Duodenal mucosa (tissue), 2 donors: ENCODE measurements around the gene MPST.

Source experiments
- H3K27ac ChIP-seq: one replicate; pipeline ENCODE4 v1.7.0; 2013; ENCODE audit warnings: low read depth, low read length
- H3K27me3 ChIP-seq, 2 donors: one replicate each; pipeline ENCODE4 v1.7.0; 2013; ENCODE audit warnings: low read length in 2 of 2, control low read depth in 1 of 2; ENCODE audit not compliant: insufficient read depth in 2 of 2, control insufficient read depth in 1 of 2
- H3K36me3 ChIP-seq, 2 donors: one replicate each; pipeline ENCODE4 v1.7.0; 2013; ENCODE audit warnings: low read length in 2 of 2, control low read depth in 1 of 2; ENCODE audit not compliant: insufficient read depth in 2 of 2, control insufficient read depth in 1 of 2
- H3K4me1 ChIP-seq, 2 donors: one replicate each; pipeline ENCODE4 v1.7.0; 2013; ENCODE audit warnings: low read length in 2 of 2, control low read depth in 1 of 2; ENCODE audit not compliant: insufficient read depth in 2 of 2, control insufficient read depth in 1 of 2
- H3K4me3 ChIP-seq, 2 donors: one replicate each; pipeline ENCODE4 v1.7.0; 2013; ENCODE audit warnings: low read length in 2 of 2, low read depth in 1 of 2
- H3K9ac ChIP-seq, 2 donors: one replicate each; pipeline ENCODE4 v1.7.0; 2013; ENCODE audit warnings: low read length in 2 of 2, low read depth in 1 of 2
- H3K9me3 ChIP-seq, 2 donors: one replicate each; pipeline ENCODE4 v1.7.0; 2013; ENCODE audit warnings: low read length in 2 of 2, control low read depth in 1 of 2; ENCODE audit not compliant: control insufficient read depth in 1 of 2

MPST gene

DNA sequence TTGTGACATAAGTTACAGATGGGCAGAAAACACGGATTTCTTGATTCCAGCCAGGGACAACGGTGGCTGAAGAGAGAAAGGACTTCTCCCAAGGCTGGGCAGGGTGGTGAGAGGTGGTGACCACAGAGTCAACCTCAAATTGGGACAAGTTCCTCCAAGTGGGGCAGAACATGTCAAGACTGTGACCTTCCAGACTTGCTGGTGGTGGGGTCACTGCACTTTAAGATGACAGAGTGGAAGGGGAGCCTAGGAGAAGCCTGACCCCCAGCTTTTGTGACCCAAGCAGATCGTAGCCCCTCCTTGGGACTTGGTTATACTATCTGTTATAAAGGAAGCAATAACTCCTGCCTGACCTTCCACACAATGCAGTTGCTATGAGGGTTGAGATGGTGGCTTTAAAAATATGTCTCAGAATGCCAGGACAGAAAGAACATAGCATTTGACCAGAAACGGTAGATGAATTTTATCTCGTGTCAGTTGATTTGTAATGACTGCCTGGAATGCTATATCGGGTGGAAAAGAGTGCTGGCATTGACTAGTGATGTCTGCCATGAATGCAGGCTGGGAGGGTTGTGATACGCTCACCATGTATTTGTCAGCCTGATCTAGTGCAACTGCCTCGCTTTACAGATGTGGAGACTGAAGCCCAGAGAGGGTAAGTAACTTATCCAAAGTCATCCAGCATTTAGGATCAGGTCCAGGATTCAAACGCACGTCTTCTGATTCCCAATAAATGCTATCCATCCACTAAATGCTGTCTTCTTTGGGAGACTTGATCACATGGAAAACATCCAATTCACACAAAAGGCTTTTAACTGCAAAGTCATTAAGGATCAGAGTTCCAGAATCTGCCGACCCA lies 18.6 kb upstream of the MPST start:
- no peaks in the 10 kb centered on the region for H3K27me3 ChIP-seq
- H3K4me3 ChIP-seq = no peak overlapping the region
- H3K4me1 ChIP-seq = peaks cover 0 to 5% of the 10 kb centered on the region in 2 donors
- H3K36me3 ChIP-seq = no peaks in the 10 kb centered on the region
- no peak overlapping the region for H3K9ac ChIP-seq
- H3K9me3 ChIP-seq = peaks cover 0 to 2% of the 10 kb centered on the region in 2 donors
- no peak overlapping the region for H3K27ac ChIP-seq

DNA sequence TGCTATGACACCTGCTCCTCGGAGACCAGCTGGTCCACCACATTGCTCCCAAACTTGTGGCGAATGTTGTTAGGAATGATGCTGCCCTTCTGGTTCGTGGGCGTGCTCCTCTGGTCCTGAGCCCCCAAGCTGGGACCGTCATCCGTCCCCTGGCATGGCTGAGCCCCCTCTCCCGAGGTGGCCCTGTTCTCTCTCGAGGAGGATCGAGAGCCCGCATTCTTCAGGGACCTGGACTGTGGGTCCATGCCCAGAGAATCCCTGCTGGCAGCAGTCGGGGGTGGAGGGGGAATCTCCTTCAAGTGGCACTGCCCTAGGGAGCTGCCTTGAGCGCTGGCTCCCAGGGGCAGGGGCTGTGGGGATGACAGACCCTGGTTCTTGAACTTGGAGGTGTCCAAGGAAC lies 17.7 kb upstream of the MPST start:
- Histone ChIP-seq H3K9ac (no peak overlapping the region), H3K27ac (no peak overlapping the region), H3K27me3 (no peaks in the 10 kb centered on the region), H3K9me3 (peaks cover 0 to 2% of the 10 kb centered on the region in 2 donors), H3K4me3 (no peak overlapping the region), H3K36me3 (no peaks in the 10 kb centered on the region), H3K4me1 (peaks cover 0 to 5% of the 10 kb centered on the region in 2 donors)

DNA sequence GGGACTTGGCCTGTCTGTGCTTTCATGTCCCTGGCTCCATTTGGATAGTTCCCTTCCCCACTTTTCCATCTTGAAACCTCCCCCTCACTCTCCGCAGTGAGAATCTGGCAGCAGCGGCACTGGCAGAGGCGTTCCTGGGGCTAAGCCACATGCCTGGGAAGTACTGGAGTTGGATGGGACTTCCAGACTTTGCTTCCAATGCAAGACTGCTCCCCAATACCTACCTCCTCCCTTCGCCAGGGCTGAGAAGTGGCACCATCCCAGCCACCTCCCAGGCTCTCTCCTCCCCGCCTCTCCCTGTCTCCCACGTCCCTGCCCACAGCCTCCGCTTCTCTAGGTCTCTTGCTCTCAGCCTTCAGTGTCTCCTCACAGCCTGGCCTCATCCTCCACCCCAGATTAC lies 16.9 kb upstream of the MPST start:
- Histone ChIP-seq H3K9me3 (peaks cover 0 to 2% of the 10 kb centered on the region in 2 donors), H3K9ac (no peak overlapping the region), H3K4me3 (no peak overlapping the region), H3K27ac (no peak overlapping the region), H3K4me1 (peaks cover 0 to 5% of the 10 kb centered on the region in 2 donors), H3K36me3 (no peaks in the 10 kb centered on the region), H3K27me3 (no peaks in the 10 kb centered on the region)

DNA sequence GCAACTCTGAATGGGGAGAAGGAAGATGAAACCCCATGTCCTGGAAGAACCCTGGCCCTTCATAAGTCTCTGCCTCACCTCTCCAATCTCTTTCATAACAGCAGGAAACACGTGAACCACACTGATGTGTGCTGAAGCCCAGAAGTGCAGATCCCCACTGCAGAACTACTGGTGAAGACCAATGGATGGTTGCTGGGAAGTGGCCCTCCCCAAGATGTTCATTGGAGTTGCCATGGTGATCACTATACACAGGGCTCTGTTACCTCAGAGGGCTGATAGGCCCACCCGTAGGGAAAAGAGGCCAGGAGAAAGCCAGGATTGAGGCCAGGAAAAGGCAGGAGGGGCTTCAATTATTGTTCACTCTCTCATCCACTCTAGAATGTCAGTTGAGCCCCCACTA lies 11.9 kb upstream of the MPST start:
- peaks cover 16 to 18% of the 10 kb centered on the region in 2 donors for H3K4me1 ChIP-seq
- peaks cover 0 to 4% of the 10 kb centered on the region in 2 donors for H3K36me3 ChIP-seq
- H3K27me3 ChIP-seq = no peaks in the 10 kb centered on the region
- no peak overlapping the region for H3K9ac ChIP-seq
- no peak overlapping the region for H3K4me3 ChIP-seq
- peaks cover 0 to 2% of the 10 kb centered on the region in 2 donors for H3K9me3 ChIP-seq
- H3K27ac ChIP-seq = no peak overlapping the region

DNA sequence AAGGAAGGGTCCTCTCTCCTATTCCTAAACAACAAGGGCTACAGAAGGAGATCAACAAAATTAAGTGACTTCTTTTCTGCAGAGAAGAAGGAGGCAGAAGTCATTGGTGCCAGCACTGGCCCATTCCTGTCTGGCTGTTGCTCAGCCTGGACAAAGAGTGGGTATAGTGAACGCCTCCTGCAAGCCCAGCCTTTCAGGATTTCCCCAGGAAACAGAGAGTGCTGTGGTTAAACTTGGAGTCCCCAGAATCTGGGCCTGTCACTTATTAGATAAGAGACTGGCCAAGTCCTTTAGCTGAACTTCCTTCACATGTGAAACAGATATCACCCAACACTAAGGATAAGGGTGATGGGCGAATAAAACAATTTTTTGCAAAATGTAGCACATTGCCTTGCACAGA lies 11.2 kb upstream of the MPST start:
- H3K27me3 ChIP-seq = no peaks in the 10 kb centered on the region
- no peak overlapping the region for H3K9ac ChIP-seq
- H3K27ac ChIP-seq = no peak overlapping the region
- peaks cover 0 to 2% of the 10 kb centered on the region in 2 donors for H3K9me3 ChIP-seq
- H3K4me1 ChIP-seq = peaks cover 19 to 25% of the 10 kb centered on the region in 2 donors
- H3K4me3 ChIP-seq = no peak overlapping the region
- peaks cover 0 to 4% of the 10 kb centered on the region in 2 donors for H3K36me3 ChIP-seq

DNA sequence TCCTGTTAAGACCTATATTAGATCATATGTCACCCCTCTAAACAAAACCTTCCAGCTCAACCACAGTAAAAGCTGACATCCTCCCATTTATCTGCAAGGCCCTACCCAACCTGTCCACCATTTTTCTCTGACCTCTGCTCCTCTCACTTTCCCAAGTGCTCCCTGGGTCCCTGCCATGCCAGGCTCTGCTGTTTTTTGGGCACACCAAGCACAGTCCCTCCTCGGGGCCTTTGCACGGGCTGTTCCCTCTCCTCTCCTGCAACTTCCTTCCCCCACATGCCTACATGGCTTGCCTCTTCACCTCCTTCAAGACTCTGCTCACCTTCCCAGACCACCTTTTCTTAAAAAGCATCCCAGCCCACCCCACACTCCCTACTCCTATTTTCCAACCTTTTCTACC lies 10.1 kb upstream of the MPST start:
- Histone ChIP-seq H3K27me3 (no peaks in the 10 kb centered on the region), H3K9ac (no peak overlapping the region), H3K27ac (no peak overlapping the region), H3K4me1 (peaks cover 22 to 34% of the 10 kb centered on the region in 2 donors), H3K9me3 (peaks cover 0 to 2% of the 10 kb centered on the region in 2 donors), H3K36me3 (peaks cover 0 to 4% of the 10 kb centered on the region in 2 donors), H3K4me3 (no peak overlapping the region)

DNA sequence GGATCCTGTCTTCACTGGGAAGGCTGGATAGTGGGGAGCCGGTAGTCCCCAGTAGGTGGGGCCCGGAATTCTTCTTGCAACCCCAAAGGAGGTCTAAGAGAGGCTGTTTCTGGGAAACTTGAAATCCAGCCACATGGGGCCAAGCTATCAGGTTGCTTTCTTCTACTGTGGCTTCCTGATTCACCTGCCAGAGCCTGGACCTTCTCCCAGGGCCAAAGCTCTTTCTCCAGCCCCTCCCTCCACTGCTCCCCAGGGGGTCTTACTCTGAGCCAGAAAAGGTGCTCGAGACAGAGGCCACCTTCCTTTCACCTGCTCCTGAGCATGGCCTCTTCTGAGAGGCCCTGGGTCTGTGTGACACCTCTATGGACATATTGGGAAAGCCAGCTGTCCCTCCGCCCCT lies 9.4 kb upstream of the MPST start:
- no peak overlapping the region for H3K9ac ChIP-seq
- H3K9me3 ChIP-seq = no peaks in the 10 kb centered on the region
- H3K27me3 ChIP-seq = no peaks in the 10 kb centered on the region
- peaks cover 29 to 41% of the 10 kb centered on the region in 2 donors for H3K4me1 ChIP-seq
- H3K27ac ChIP-seq = no peak overlapping the region
- H3K4me3 ChIP-seq = no peak overlapping the region
- peaks cover 0 to 4% of the 10 kb centered on the region in 2 donors for H3K36me3 ChIP-seq

DNA sequence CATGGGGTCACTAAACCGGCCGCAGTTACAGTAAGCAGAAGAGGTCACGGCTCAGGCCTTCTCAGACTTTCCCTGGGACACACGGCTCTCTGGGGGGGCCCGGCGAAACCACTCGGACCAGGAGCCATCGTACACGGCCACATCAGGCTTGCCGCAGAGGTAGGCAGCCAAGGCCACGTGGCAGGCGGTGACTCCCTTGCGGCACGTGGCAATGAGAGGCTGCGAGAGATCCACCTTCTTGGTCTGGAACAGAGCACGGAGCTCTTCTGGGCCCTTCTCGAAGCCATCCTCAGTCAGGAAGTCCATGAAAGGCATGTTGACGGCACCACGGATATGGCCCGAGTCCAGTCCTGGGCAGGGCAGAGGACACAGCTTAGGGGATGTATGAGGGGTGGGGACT lies 8.6 kb upstream of the MPST start:
- peaks cover 0 to 4% of the 10 kb centered on the region in 2 donors for H3K36me3 ChIP-seq
- no peaks in the 10 kb centered on the region for H3K27me3 ChIP-seq
- H3K27ac ChIP-seq = no peak overlapping the region
- H3K9me3 ChIP-seq = no peaks in the 10 kb centered on the region
- H3K4me3 ChIP-seq = no peak overlapping the region
- H3K9ac ChIP-seq = no peak overlapping the region
- peaks cover 35 to 46% of the 10 kb centered on the region in 2 donors for H3K4me1 ChIP-seq

DNA sequence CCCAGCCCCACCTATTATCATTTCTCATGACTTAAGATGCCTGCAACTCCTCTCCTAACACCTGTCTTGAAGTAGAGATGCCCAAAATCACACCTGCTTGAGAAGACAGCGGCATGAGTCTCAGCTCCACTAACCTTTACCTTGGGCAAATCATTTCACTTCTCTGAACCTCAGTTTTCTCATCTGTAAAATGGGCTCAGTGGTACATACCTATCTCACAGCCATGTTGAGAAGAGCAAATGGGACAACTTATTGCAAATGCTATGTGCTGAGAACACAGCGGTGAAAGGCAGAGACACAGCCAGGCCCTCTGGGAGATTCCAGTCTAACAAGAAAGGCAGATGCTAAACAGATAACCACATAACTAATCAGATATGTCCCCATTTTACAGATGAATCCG lies 8.1 kb upstream of the MPST start:
- Histone ChIP-seq H3K27ac (no peak overlapping the region), H3K4me1 (peaks cover 38 to 50% of the 10 kb centered on the region in 2 donors)

DNA sequence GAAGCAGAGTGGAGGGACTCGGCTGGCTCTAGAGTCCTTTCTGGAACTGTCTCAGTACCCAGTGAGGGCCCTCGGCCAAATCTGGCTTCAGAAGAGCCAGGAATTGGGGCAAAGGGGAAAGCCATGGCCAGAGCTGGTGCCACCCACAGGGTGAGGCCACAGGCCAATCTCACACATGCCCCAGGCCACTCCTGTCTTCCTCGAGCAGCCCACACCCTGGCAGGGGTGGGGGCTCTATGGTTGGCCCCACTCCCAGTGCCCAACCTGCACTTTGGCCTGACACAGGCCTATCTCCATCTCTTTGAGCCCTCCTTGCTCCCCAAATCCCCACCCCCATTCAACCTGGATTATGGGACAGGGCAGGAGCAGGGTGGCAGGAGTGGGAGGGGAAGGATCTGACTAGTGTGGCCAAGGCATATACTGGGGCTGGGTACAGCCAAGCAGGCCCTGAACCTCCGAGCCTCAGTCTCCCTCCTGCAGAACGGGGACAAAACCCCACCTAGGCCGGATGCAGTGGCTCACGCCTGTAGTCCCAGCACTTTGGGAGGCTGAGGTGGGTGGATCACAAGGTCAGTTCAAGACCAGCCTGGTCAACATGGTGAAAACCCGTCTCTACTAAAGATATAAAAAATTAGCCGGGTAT lies 7.2 kb upstream of the MPST start:
- H3K27me3 ChIP-seq = no peaks in the 10 kb centered on the region
- peaks cover 47 to 60% of the 10 kb centered on the region in 2 donors for H3K4me1 ChIP-seq

More for the DNA sequence above, 8.1 kb upstream of the MPST start:
- no peak overlapping the region for H3K9ac ChIP-seq
- H3K4me3 ChIP-seq = no peak overlapping the region
- H3K27me3 ChIP-seq = no peaks in the 10 kb centered on the region
- H3K36me3 ChIP-seq = peaks cover 0 to 4% of the 10 kb centered on the region in 2 donors
- no peaks in the 10 kb centered on the region for H3K9me3 ChIP-seq

More for the DNA sequence above, 7.2 kb upstream of the MPST start:
- Histone ChIP-seq H3K4me3 (no peak overlapping the region), H3K36me3 (peaks cover 0 to 4% of the 10 kb centered on the region in 2 donors), H3K27ac (no peak overlapping the region), H3K9me3 (no peaks in the 10 kb centered on the region), H3K9ac (no peak overlapping the region)
